Panc1 (cell line): ENCODE results near the gene DNPH1. TPM values are rescaled to one million over a fixed set of nuclear protein-coding genes. Genes with fewer than 3 reads are reported as not detected.

ENCODE experiments used
- ATAC-seq: fragments of 200-7000 bp; cut with Tn5 transposase; 2 replicates; pipeline ENCODE4 v1.9.1; 2020; ENCODE audit warnings: mild to moderate bottlenecking, moderate library complexity
- BruUV-seq: library from RNA; stranded (reverse); fragments of 400-500 nt; replicated peaks from 2 replicates; lab custom pipeline; 2021; lab: Mats Ljungman, UMichigan
- CTCF ChIA-PET: fragments of 300-600 bp; sonication (Branson Sonifier 250); formaldehyde crosslinking; loops from one replicate; lab custom pipeline; 2022; ENCODE audit warnings: antibody characterized with exemption; lab: Charles Lee
- POLR2A ChIA-PET: fragments of 300-600 bp; sonication (Branson Sonifier 250); formaldehyde crosslinking; loops from one replicate; lab custom pipeline; 2022; ENCODE audit warnings: antibody characterized with exemption; lab: Charles Lee
- DNase-seq: peaks from one replicate; pipeline ENCODE4 v3.0.0-alpha.2; 2010; ENCODE audit warnings: low read depth, low spot score
- H3K27ac ChIP-seq: 2 replicates; pipeline ENCODE4 v1.5.1; 2011; ENCODE audit warnings: mild to moderate bottlenecking, low read length, inconsistent platforms
- H3K27me3 ChIP-seq: fragments of 200-500 bp; sonication (Bioruptor generic); 2 replicates; pipeline ENCODE4 v1.6.0; 2014; ENCODE audit warnings: low read length, inconsistent platforms; ENCODE audit not compliant: control insufficient read depth, insufficient read depth
- H3K36me3 ChIP-seq: fragments of 200-500 bp; sonication (Bioruptor generic); 2 replicates; pipeline ENCODE4 v1.5.1; 2014; ENCODE audit warnings: inconsistent platforms, mild to moderate bottlenecking, low read length, moderate library complexity; ENCODE audit not compliant: control insufficient read depth, insufficient read depth
- H3K4me1 ChIP-seq: 2 replicates; pipeline ENCODE4 v1.5.1; 2011; ENCODE audit warnings: inconsistent platforms, mild to moderate bottlenecking, low read length, moderate library complexity; ENCODE audit not compliant: control insufficient read depth, insufficient read depth
- H3K4me3 ChIP-seq, 2 experiments: 2 replicates each; pipeline ENCODE4 v1.5.1; 2011 to 2012; ENCODE audit warnings: low read depth in 2 of 2, low read length in 2 of 2, mild to moderate bottlenecking in 2 of 2, inconsistent platforms in 1 of 2, moderate library complexity in 1 of 2
- H3K9me3 ChIP-seq: fragments of 200-500 bp; sonication (Bioruptor generic); 2 replicates; pipeline ENCODE4 v1.5.1; 2014; ENCODE audit warnings: low read depth, mild to moderate bottlenecking, inconsistent platforms, low read length, moderate library complexity; ENCODE audit not compliant: control insufficient read depth, insufficient read depth
- CTCF ChIP-seq: fragments of 450-650 bp; IDR thresholded peaks from 2 replicates; pipeline ENCODE4 v1.5.1; 2017; ENCODE audit warnings: mild to moderate bottlenecking
- POLR2AphosphoS5 ChIP-seq: IDR thresholded peaks from 2 replicates; pipeline ENCODE4 v1.6.1; 2012; ENCODE audit warnings: mild to moderate bottlenecking, low read depth, low read length, moderate library complexity
- REST ChIP-seq, 2 experiments: IDR thresholded peaks; 2 replicates each; pipeline ENCODE4 v1.6.1; 2011 to 2012; ENCODE audit warnings: low read depth in 2 of 2, control low read depth in 1 of 2, low read length in 1 of 2, mild to moderate bottlenecking in 1 of 2, moderate library complexity in 1 of 2; ENCODE audit not compliant: insufficient read depth in 1 of 2
- SIN3A ChIP-seq: IDR thresholded peaks from 2 replicates; pipeline ENCODE4 v1.6.1; 2012; ENCODE audit warnings: low read depth, mild to moderate bottlenecking, low read length, moderate library complexity, borderline replicate concordance; ENCODE audit not compliant: insufficient read depth
- TCF7L2 ChIP-seq: IDR thresholded peaks from 2 replicates; pipeline ENCODE4 v1.6.1; 2011; ENCODE audit warnings: mild to moderate bottlenecking, low read depth, low read length, inconsistent platforms
- in situ Hi-C: cut with HindIII; loops from 2 replicates; pipeline ENCODE4 v1.10.0; 2016; ENCODE audit warnings: low sequenced_read_pairs, low pct_unique_long_range_greater_than_20kb
- intact Hi-C: fragments of 100-400 bp; cut with micrococcal nuclease; formaldehyde crosslinking; loops from one replicate; pipeline ENCODE4 v1.10.0; 2022; ENCODE audit not compliant: unreplicated experiment
- total RNA-seq: library from RNA; stranded (reverse); gene quantifications from one replicate; pipeline ENCODE4 v1.2.1, GENCODE V29; 2021; ENCODE audit not compliant: unreplicated experiment

Gene DNPH1
- total RNA-seq, 1 experiment from 2014 or later: 67.3 TPM

- DNase-seq (no peak), ATAC-seq (no peak)
- in situ Hi-C loops: no loop called here
- TF ChIP-seq POLR2AphosphoS5: no peak
- TF ChIP-seq CTCF: no peak
- TF ChIP-seq TCF7L2: no peak
- TF ChIP-seq REST (IDR thresholded peaks at IDR 0.05; ENCODE audit: insufficient read depth in 1 of 2, low read depth in 2 of 2, low read length in 1 of 2): no peak
- TF ChIP-seq SIN3A: no peak
- Histone ChIP-seq H3K4me3 (no peak overlapping the region), H3K9me3 (no peaks in the 10 kb centered on the region), H3K36me3 (peaks cover 13% of the 10 kb centered on the region), H3K4me1 (peaks cover 24% of the 10 kb centered on the region), H3K27ac (no peak overlapping the region), H3K27me3 (no peaks in the 10 kb centered on the region)
- intact Hi-C loops: no loop called here
- no TSS peak for BruUV-seq
- ChIA-PET POLR2A (no interaction called here), CTCF (interaction anchor here (0.6 kb wide), 1 partner anchor 120 kb away, joined by 7 read pairs; no protein-coding TSS in a partner anchor)
Observed at GRCh38 chr6:43180058-43180457, 49.2 kb downstream of the DNPH1 start.

GRCh38 chr6:43178951-43179830, 50.1 kb downstream of the DNPH1 start:
- DNase-seq (no peak), ATAC-seq (no peak)
- POLR2A ChIA-PET: no interaction called here
- in situ Hi-C loops: no loop called here
- H3K27me3 ChIP-seq: no peaks in the 10 kb centered on the region
- peaks cover 13% of the 10 kb centered on the region for H3K36me3 ChIP-seq
- intact Hi-C loops: no loop called here
- H3K4me1 ChIP-seq: peaks cover 28% of the 10 kb centered on the region
- H3K9me3 ChIP-seq: no peaks in the 10 kb centered on the region
- TF ChIP-seq POLR2AphosphoS5: no peak
- no TSS peak for BruUV-seq
- no peak overlapping the region for H3K27ac ChIP-seq
- CTCF ChIA-PET: interaction anchor here (0.6 kb wide), 1 partner anchor 119 kb away, joined by 7 read pairs; no protein-coding TSS in a partner anchor
- H3K4me3 ChIP-seq: no peak overlapping the region

GRCh38 chr6:43178150-43178549, 51.1 kb downstream of the DNPH1 start:
- Histone ChIP-seq H3K4me1 (peaks cover 35% of the 10 kb centered on the region), H3K27ac (no peak overlapping the region), H3K27me3 (no peaks in the 10 kb centered on the region), H3K9me3 (no peaks in the 10 kb centered on the region), H3K4me3 (no peak overlapping the region), H3K36me3 (peaks cover 13% of the 10 kb centered on the region)
- BruUV-seq: no TSS peak
- no peak for TF ChIP-seq TCF7L2
- no peak for TF ChIP-seq POLR2AphosphoS5
- TF ChIP-seq SIN3A: no peak
- TF ChIP-seq CTCF: no peak
- intact Hi-C loops: no loop called here
- DNase-seq: no peak
- ATAC-seq: no peak
- ChIA-PET CTCF (no interaction called here), POLR2A (interaction anchor here (0.6 kb wide), 1 partner anchor 13 kb away, joined by 4 read pairs; no protein-coding TSS in a partner anchor)
- in situ Hi-C loops: no loop called here
